K562 (cell line): Measurements from ENCODE around the gene INPP5D. TPM values are rescaled to one million over a fixed set of nuclear protein-coding genes. Genes with fewer than 3 reads are reported as not detected.

Experiments
- ATAC-seq: fragments of 200-7000 bp; cut with Tn5 transposase; 3 replicates; pipeline ENCODE4 v1.9.1; 2020; ENCODE audit warnings: moderate library complexity
- BruUV-seq: library from RNA; stranded (reverse); fragments of 400-500 nt; replicated peaks from 2 replicates; lab custom pipeline; 2021; lab: Mats Ljungman, UMichigan
- CTCF ChIA-PET: fragments of 300-600 bp; formaldehyde crosslinking; extraction: SDS; loops from one replicate; lab custom pipeline; 2021; ENCODE audit warnings: low intra/inter-chr PET ratio; lab: Yijun Ruan, JAX
- POLR2A ChIA-PET: fragments of 300-600, 350-650 bp; sonication (Branson Sonifier 250); formaldehyde crosslinking; extraction: SDS; loops from one replicate; lab custom pipeline; 2021; ENCODE audit warnings: antibody characterized with exemption, inconsistent platforms; lab: Yijun Ruan, JAX
- DNase-seq, 4 experiments: peaks; one replicate each; pipeline versions ENCODE4 v3.0.0 to v3.0.0-alpha.2; 2011 to 2018; ENCODE audit warnings: low spot score in 3 of 4, mixed read lengths in 3 of 4; ENCODE audit errors: extremely low read depth in 1 of 4
- FAIRE-seq: peaks from 2 replicates; lab custom pipeline; 2011; peaks lifted over from hg19 to GRCh38; lab: Jason Lieb, UNC
- H2AFZ ChIP-seq: 2 replicates; pipeline ENCODE4 v1.6.0; 2011; ENCODE audit warnings: low read depth, low read length, control low read depth, inconsistent platforms
- H3K27ac ChIP-seq: fragments of 200-600 bp; 3 replicates; pipeline ENCODE4 v1.8.0; 2011; ENCODE audit warnings: low read depth, mild to moderate bottlenecking, control low read depth, inconsistent platforms, low read length, moderate library complexity, mixed read lengths; ENCODE audit errors: extremely low read depth
- H3K27me3 ChIP-seq, 2 experiments: fragments of 300-600 bp in 1 of 2; 2 replicates in 1 of 2; 3 replicates in 1 of 2; pipeline versions ENCODE4 v1.6.0 to v1.8.0; 2011; ENCODE audit warnings: inconsistent platforms in 2 of 2, low read length in 2 of 2, mild to moderate bottlenecking in 1 of 2, mixed read lengths in 1 of 2, moderate library complexity in 1 of 2; ENCODE audit not compliant: control insufficient read depth in 2 of 2, insufficient read depth in 2 of 2
- H3K36me3 ChIP-seq: fragments of 300-600 bp; 3 replicates; pipeline ENCODE4 v1.8.0; 2011; ENCODE audit warnings: mild to moderate bottlenecking, low read length, inconsistent platforms; ENCODE audit not compliant: control insufficient read depth, insufficient read depth
- H3K4me1 ChIP-seq, 2 experiments: fragments of 200-600 bp in 1 of 2; replicated peaks in 1 of 2; 2 replicates in 1 of 2; 3 replicates in 1 of 2; pipeline versions ENCODE4 v1.5.1 to v1.8.0; 2011; ENCODE audit warnings: inconsistent platforms in 2 of 2, low read length in 2 of 2, mild to moderate bottlenecking in 1 of 2, mixed read lengths in 1 of 2, moderate library complexity in 1 of 2; ENCODE audit not compliant: control insufficient read depth in 2 of 2, insufficient read depth in 2 of 2
- H3K4me2 ChIP-seq: 2 replicates; pipeline ENCODE4 v1.6.1; 2011; ENCODE audit warnings: low read length, control low read depth, inconsistent platforms, mixed read lengths; ENCODE audit not compliant: insufficient read depth
- H3K4me3 ChIP-seq: fragments of 200-600 bp; sonication (generic), shearing (Covaris generic); 2 replicates; pipeline ENCODE4 v1.5.1; 2016; ENCODE audit warnings: control low read depth, inconsistent platforms
- H3K79me2 ChIP-seq: fragments of 200-600 bp; 3 replicates; pipeline ENCODE4 v1.8.0; 2011; ENCODE audit warnings: low read length, inconsistent platforms; ENCODE audit not compliant: control insufficient read depth, insufficient read depth
- H3K9ac ChIP-seq, 2 experiments: 2 replicates each; pipeline versions ENCODE4 v1.6.0 to v1.6.1; 2011; ENCODE audit warnings: low read depth in 2 of 2, low read length in 2 of 2, control low read depth in 1 of 2, inconsistent platforms in 1 of 2, mild to moderate bottlenecking in 1 of 2, mixed read lengths in 1 of 2; ENCODE audit not compliant: insufficient read depth in 1 of 2
- H3K9me1 ChIP-seq: one replicate; pipeline ENCODE4 v1.6.0; 2011; ENCODE audit warnings: inconsistent platforms, mild to moderate bottlenecking, low read length, moderate library complexity; ENCODE audit not compliant: control insufficient read depth, insufficient read depth
- H3K9me3 ChIP-seq: replicated peaks from 2 replicates; pipeline ENCODE4 v1.5.1; 2011; ENCODE audit warnings: low read depth, low read length, inconsistent platforms; ENCODE audit not compliant: control insufficient read depth, insufficient read depth
- H4K20me1 ChIP-seq: replicated peaks from 2 replicates; pipeline ENCODE4 v1.6.1; 2011; ENCODE audit warnings: low read length, inconsistent platforms, mixed read lengths; ENCODE audit not compliant: control insufficient read depth, insufficient read depth
- ARNT ChIP-seq, 2 experiments: fragments of 450-650 bp; IDR thresholded peaks; 2 replicates each; pipeline ENCODE4 v1.6.1; 2016; ENCODE audit warnings: mild to moderate bottlenecking in 1 of 2
- DDX20 ChIP-seq: fragments of 450-650 bp; IDR thresholded peaks from 2 replicates; pipeline ENCODE4 v1.6.1; 2016; ENCODE audit warnings: missing genetic modification characterization, low read depth, mild to moderate bottlenecking, missing compliant biosample characterization, moderate library complexity
- MXI1 ChIP-seq: IDR thresholded peaks from 2 replicates; pipeline ENCODE4 v1.6.1; 2011; ENCODE audit warnings: low read depth, mild to moderate bottlenecking, improper control_type of control experiment, low read length
- SIN3B ChIP-seq: fragments of 450-650 bp; IDR thresholded peaks from 2 replicates; pipeline ENCODE4 v1.6.1; 2017; ENCODE audit warnings: low read depth, mild to moderate bottlenecking, moderate library complexity
- SMAD2 ChIP-seq: fragments of 150-350 bp; IDR thresholded peaks from 2 replicates; pipeline ENCODE4 v1.6.1; 2014; ENCODE audit warnings: low read depth, mild to moderate bottlenecking, low read length
- TCF7L2 ChIP-seq: fragments of 150-350 bp; IDR thresholded peaks from 2 replicates; pipeline ENCODE4 v1.6.1; 2016; ENCODE audit warnings: low read depth, mild to moderate bottlenecking, low read length, moderate library complexity
- VEZF1 ChIP-seq: fragments of 200-800 bp; sonication (Bioruptor generic); IDR thresholded peaks from 2 replicates; pipeline ENCODE4 v1.6.1; 2017; ENCODE audit warnings: missing genetic modification characterization, missing compliant biosample characterization
- ZBTB17 ChIP-seq: fragments of 450-650 bp; formaldehyde crosslinking; IDR thresholded peaks from 2 replicates; pipeline ENCODE4 v1.4.0; 2020; ENCODE audit warnings: mild to moderate bottlenecking
- WGBS: fragments of 100-300 bp; shearing (Covaris generic); methylation state at CpG from one replicate; pipeline ENCODE4 v1.1.6; 2016; ENCODE audit warnings: low coverage, mixed read lengths; ENCODE audit not compliant: insufficient coverage; ENCODE audit errors: missing lambda C conversion rate; 5-methylcytosine and 5-hydroxymethylcytosine counted together
- in situ Hi-C: fragments of 300-500 bp; cut with MboI; formaldehyde crosslinking; loops from 4 replicates; pipeline ENCODE4 v1.15.0; 2018; ENCODE audit warnings: inconsistent platforms, mixed read lengths
- intact Hi-C: fragments of 100-400 bp; cut with micrococcal nuclease; formaldehyde crosslinking; loops from 2 replicates; pipeline ENCODE4 v1.14.2; 2022
- polyA plus RNA-seq, 8 experiments: library from polyadenylated mRNA; depleted of rRNA in 4 of 8; stranded (reverse) in 5 of 8; unstranded in 3 of 8; fragments of >200 nt; fragmentation: Nextera tagmentation in 2 of 8; fragmentation: Illumina TruSeq in 1 of 8; extraction: Ambion mirVana in 2 of 8; extraction: Trizol in 1 of 8; gene quantifications; 2 replicates each; pipeline versions ENCODE4 v1.2.1 to v1.2.3, GENCODE V29; 2011 to 2014; ENCODE audit warnings: inconsistent platforms in 1 of 8, missing spikeins in 1 of 8
- total RNA-seq, 7 experiments: library from RNA; depleted of rRNA in 6 of 7; stranded (reverse); fragments of >200 nt in 6 of 7; fragmentation: Illumina TruSeq in 2 of 7; extraction: Trizol in 2 of 7; gene quantifications; 2 replicates each; pipeline versions ENCODE4 v1.2.1 to v1.2.3, GENCODE V29; 2011 to 2021; ENCODE audit warnings: low replicate concordance in 1 of 7

INPP5D gene
- total and polyA plus RNA-seq, 9 of the 15 experiments (the other 6 are each of a cell fraction or from before 2014, with no cell fraction given) = 0.55 to 6.2 (median 2.2) TPM

- ATAC-seq = no peak
- in situ Hi-C loops = no loop called here
- Histone ChIP-seq H3K79me2 (no peaks in the 10 kb centered on the region), H4K20me1 (no peaks in the 10 kb centered on the region), H3K4me1 (peaks cover under 1 to 6% of the 10 kb centered on the region in 2 experiments; a peak in 4 of 5 replicates), H3K4me3 (no peak overlapping the region), H3K36me3 (no peaks in the 10 kb centered on the region), H3K9me3 (no peaks in the 10 kb centered on the region), H3K27ac (no peak overlapping the region), H2AFZ (no peak overlapping the region), H3K4me2 (no peak overlapping the region), H3K9me1 (no peaks in the 10 kb centered on the region), H3K27me3 (no peaks in the 10 kb centered on the region), H3K9ac (no peak overlapping the region)
- no peak for FAIRE-seq
- WGBS = 78% methylated on average over 6 of the region's 7 CpGs
- POLR2A ChIA-PET = interaction anchor here (0.6 kb wide), 1 partner anchor 10 kb away, joined by 3 read pairs; no protein-coding TSS in a partner anchor
- TF ChIP-seq TCF7L2 (no peak), VEZF1 (CRISPR knock-in tag) (no peak), ARNT (IDR thresholded peaks at IDR 0.05) (no peak), SMAD2 (no peak)
- CTCF ChIA-PET = no interaction called here
- intact Hi-C loops = no loop called here
- no TSS peak for BruUV-seq
- DNase-seq = no peak
Observed at GRCh38 chr2:233185330-233185729, 125.2 kb downstream of the INPP5D start.

GRCh38 chr2:233185963-233186362, 125.8 kb downstream of the INPP5D start:
- POLR2A ChIA-PET = interaction anchor here (0.6 kb wide), 1 partner anchor 11 kb away, joined by 3 read pairs; no protein-coding TSS in a partner anchor
- H3K79me2 ChIP-seq = no peaks in the 10 kb centered on the region
- H3K4me1 ChIP-seq = peaks cover 0 to 6% of the 10 kb centered on the region in 2 experiments; a peak in 2 of 5 replicates
- in situ Hi-C loops (no loop called here), intact Hi-C loops (no loop called here)
- 76% methylated on average over 7 of the region's 8 CpGs for WGBS
- no peaks in the 10 kb centered on the region for H3K36me3 ChIP-seq
- no peak overlapping the region for H3K4me3 ChIP-seq
- BruUV-seq = no TSS peak
- H4K20me1 ChIP-seq = no peaks in the 10 kb centered on the region
- H2AFZ ChIP-seq = no peak overlapping the region; the same call in 1 of the 2 replicates
- DNase-seq (no peak), FAIRE-seq (no peak), ATAC-seq (no peak)
- CTCF ChIA-PET = no interaction called here
- no peaks in the 10 kb centered on the region for H3K9me1 ChIP-seq
- H3K9ac ChIP-seq = no peak overlapping the region
- H3K4me2 ChIP-seq = no peak overlapping the region
- no peaks in the 10 kb centered on the region for H3K9me3 ChIP-seq
- no peaks in the 10 kb centered on the region for H3K27me3 ChIP-seq
- no peak overlapping the region for H3K27ac ChIP-seq
- TF ChIP-seq ZBTB17 (CRISPR knock-in tag) (no peak), DDX20 (tag) (no peak), SIN3B (no peak), MXI1 (no peak)
